NK-92 (cell line): ENCODE results near the gene L3HYPDH.

Experiments used
- DNase-seq: peaks from one replicate; lab custom pipeline; 2025; ENCODE audit not compliant: unreplicated experiment; lab: John Stamatoyannopoulos, UW

The L3HYPDH gene

GRCh38 chr14:59427653-59428580 is 56.3 kb downstream of the L3HYPDH start:
- DNase-seq, result no peak

- no peak for DNase-seq
Measured at GRCh38 chr14:59425322-59425935, 58.8 kb downstream of the L3HYPDH start.

- DNase-seq, result no peak
Measured at GRCh38 chr14:59424341-59425071, 59.7 kb downstream of the L3HYPDH start.
